Measurements from ENCODE around the gene PNMA6A.
"Not testable (repeated sequence)": the region's sequence is repeated elsewhere in the genome, so short reads cannot be mapped to it uniquely, and the experiment has no call there.

Gene PNMA6A

GRCh38 chrX:153120230-153120629 lies 48.0 kb downstream of the PNMA6A start:
- not testable (repeated sequence) for H3K27ac ChIP-seq

GRCh38 chrX:153123468-153123867 lies 51.2 kb downstream of the PNMA6A start:
- H3K27ac ChIP-seq = not testable (repeated sequence)

All from C4-2B (cell line).